ENCODE measurements around the gene USP17L19.
"Not testable (repeated sequence)": the region's sequence is repeated elsewhere in the genome, so short reads cannot be mapped to it uniquely, and the experiment has no call there.

USP17L19 gene

GRCh38 chr4:9253078-9253477 lies at the start of gene USP17L19:
Gene USP17L19, plus strand, starts transcription at chr4:9253378. Its CDS starts 0 bp downstream, at chr4:9253378.
- H3K4me1 ChIP-seq (ENCODE audit: insufficient read depth, poor library complexity, severe bottlenecking); H3K9me3 ChIP-seq (ENCODE audit: severe bottlenecking); H3K36me3 ChIP-seq (ENCODE audit: low read depth); DNase-seq (ENCODE audit: low spot score); H3K27me3 ChIP-seq (ENCODE audit: insufficient read depth, poor library complexity, severe bottlenecking); H3K4me3 ChIP-seq (ENCODE audit: severe bottlenecking); ATAC-seq (ENCODE audit: low read depth); H3K27ac ChIP-seq (ENCODE audit: poor library complexity, severe bottlenecking): not testable (repeated sequence)

DNA sequence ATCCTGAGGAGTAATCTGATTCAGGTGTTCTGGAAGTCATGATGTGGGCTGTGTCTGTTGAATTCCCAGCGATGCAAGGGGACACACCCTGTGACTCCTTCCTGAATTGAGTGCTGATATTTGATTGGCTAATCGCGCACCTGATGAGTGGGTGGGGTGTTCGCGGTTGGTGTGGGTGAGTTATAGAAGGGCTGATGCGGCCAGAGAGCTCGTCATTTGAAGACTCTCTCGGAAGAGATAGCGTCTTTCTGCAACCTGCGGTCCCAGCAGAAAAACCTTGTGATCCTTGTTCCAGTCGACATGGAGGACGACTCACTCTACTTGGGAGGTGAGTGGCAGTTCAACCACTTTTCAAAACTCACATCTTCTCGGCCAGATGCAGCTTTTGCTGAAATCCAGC lies 42.8 kb upstream of the USP17L19 start, which contains the start of gene USP17L10:
Gene USP17L10, plus strand, starts transcription at position 301 of the 400 bp plus-strand sequence. Its CDS starts 0 bp downstream, at position 301.
- not testable (repeated sequence) for H3K36me3 ChIP-seq (ENCODE audit: low read depth); H3K27ac ChIP-seq (ENCODE audit: poor library complexity, severe bottlenecking); H3K4me1 ChIP-seq (ENCODE audit: insufficient read depth, poor library complexity, severe bottlenecking); DNase-seq (ENCODE audit: low spot score); ATAC-seq (ENCODE audit: low read depth); H3K4me3 ChIP-seq (ENCODE audit: severe bottlenecking); H3K27me3 ChIP-seq (ENCODE audit: insufficient read depth, poor library complexity, severe bottlenecking); H3K9me3 ChIP-seq (ENCODE audit: severe bottlenecking)

- not testable (repeated sequence) for H3K36me3 ChIP-seq (ENCODE audit: low read depth); H3K27ac ChIP-seq (ENCODE audit: poor library complexity, severe bottlenecking); H3K4me1 ChIP-seq (ENCODE audit: insufficient read depth, poor library complexity, severe bottlenecking); H3K4me3 ChIP-seq (ENCODE audit: severe bottlenecking); ATAC-seq (ENCODE audit: low read depth); H3K9me3 ChIP-seq (ENCODE audit: severe bottlenecking); H3K27me3 ChIP-seq (ENCODE audit: insufficient read depth, poor library complexity, severe bottlenecking)
- DNase-seq (ENCODE audit: low spot score): peak; percentile 56
Measured at GRCh38 chr4:9214701-9215100, 38.5 kb upstream of the USP17L19 start.

GRCh38 chr4:9215105-9215504 lies 38.1 kb upstream of the USP17L19 start, which contains the start of gene USP17L11:
Gene USP17L11, plus strand, starts transcription at chr4:9215405. Its CDS starts 0 bp downstream, at chr4:9215405.
- DNase-seq (ENCODE audit: low spot score); H3K9me3 ChIP-seq (ENCODE audit: severe bottlenecking); H3K27me3 ChIP-seq (ENCODE audit: insufficient read depth, poor library complexity, severe bottlenecking); H3K27ac ChIP-seq (ENCODE audit: poor library complexity, severe bottlenecking); H3K4me1 ChIP-seq (ENCODE audit: insufficient read depth, poor library complexity, severe bottlenecking); ATAC-seq (ENCODE audit: low read depth); H3K4me3 ChIP-seq (ENCODE audit: severe bottlenecking); H3K36me3 ChIP-seq (ENCODE audit: low read depth): not testable (repeated sequence)

DNA sequence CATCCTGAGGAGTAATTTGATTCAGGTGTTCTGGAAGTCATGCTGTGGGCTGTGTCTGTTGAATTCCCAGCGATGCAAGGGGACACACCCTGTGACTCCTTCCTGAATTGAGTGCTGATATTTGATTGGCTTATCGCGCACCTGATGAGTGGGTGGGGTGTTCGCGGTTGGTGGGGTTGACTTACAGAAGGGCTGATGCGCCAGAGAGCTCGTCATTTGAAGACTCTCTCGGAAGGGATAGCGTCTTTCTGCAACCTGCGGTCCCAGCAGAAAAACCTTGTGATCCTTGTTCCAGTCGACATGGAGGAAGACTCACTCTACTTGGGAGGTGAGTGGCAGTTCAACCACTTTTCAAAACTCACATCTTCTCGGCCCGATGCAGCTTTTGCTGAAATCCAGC lies 33.3 kb upstream of the USP17L19 start, which contains the start of gene USP17L12:
Gene USP17L12, plus strand, starts transcription at position 301 of the 400 bp plus-strand sequence. Its CDS starts 0 bp downstream, at position 301.
- H3K27me3 ChIP-seq (ENCODE audit: insufficient read depth, poor library complexity, severe bottlenecking); H3K27ac ChIP-seq (ENCODE audit: poor library complexity, severe bottlenecking); H3K36me3 ChIP-seq (ENCODE audit: low read depth); H3K4me1 ChIP-seq (ENCODE audit: insufficient read depth, poor library complexity, severe bottlenecking); H3K4me3 ChIP-seq (ENCODE audit: severe bottlenecking); H3K9me3 ChIP-seq (ENCODE audit: severe bottlenecking); ATAC-seq (ENCODE audit: low read depth); DNase-seq (ENCODE audit: low spot score): not testable (repeated sequence)

DNA sequence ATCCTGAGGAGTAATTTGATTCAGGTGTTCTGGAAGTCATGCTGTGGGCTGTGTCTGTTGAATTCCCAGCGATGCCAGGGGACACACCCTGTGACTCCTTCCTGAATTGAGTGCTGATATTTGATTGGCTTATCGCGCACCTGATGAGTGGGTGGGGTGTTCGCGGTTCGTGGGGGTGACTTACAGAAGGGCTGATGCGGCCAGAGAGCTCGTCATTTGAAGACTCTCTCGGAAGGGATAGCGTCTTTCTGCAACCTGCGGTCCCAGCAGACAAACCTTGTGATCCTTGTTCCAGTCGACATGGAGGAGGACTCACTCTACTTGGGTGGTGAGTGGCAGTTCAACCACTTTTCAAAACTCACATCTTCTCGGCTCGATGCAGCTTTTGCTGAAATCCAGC lies 28.6 kb upstream of the USP17L19 start, which contains the start of gene USP17L13:
Gene USP17L13, plus strand, starts transcription at position 301 of the 400 bp plus-strand sequence. Its CDS starts 0 bp downstream, at position 301.
- H3K4me1 ChIP-seq (ENCODE audit: insufficient read depth, poor library complexity, severe bottlenecking); H3K27ac ChIP-seq (ENCODE audit: poor library complexity, severe bottlenecking); H3K27me3 ChIP-seq (ENCODE audit: insufficient read depth, poor library complexity, severe bottlenecking); H3K4me3 ChIP-seq (ENCODE audit: severe bottlenecking); ATAC-seq (ENCODE audit: low read depth); H3K9me3 ChIP-seq (ENCODE audit: severe bottlenecking); DNase-seq (ENCODE audit: low spot score); H3K36me3 ChIP-seq (ENCODE audit: low read depth): not testable (repeated sequence)

DNA sequence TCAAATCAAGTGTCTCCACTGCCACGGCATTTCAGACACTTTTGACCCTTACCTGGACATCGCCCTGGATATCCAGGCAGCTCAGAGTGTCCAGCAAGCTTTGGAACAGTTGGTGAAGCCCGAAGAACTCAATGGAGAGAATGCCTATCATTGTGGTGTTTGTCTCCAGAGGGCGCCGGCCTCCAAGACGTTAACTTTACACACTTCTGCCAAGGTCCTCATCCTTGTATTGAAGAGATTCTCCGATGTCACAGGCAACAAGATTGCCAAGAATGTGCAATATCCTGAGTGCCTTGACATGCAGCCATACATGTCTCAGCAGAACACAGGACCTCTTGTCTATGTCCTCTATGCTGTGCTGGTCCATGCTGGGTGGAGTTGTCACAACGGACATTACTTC lies 22.9 kb upstream of the USP17L19 start:
- H3K27ac ChIP-seq (ENCODE audit: poor library complexity, severe bottlenecking); DNase-seq (ENCODE audit: low spot score); ATAC-seq (ENCODE audit: low read depth); H3K27me3 ChIP-seq (ENCODE audit: insufficient read depth, poor library complexity, severe bottlenecking); H3K9me3 ChIP-seq (ENCODE audit: severe bottlenecking); H3K36me3 ChIP-seq (ENCODE audit: low read depth); H3K4me3 ChIP-seq (ENCODE audit: severe bottlenecking); H3K4me1 ChIP-seq (ENCODE audit: insufficient read depth, poor library complexity, severe bottlenecking): not testable (repeated sequence)

- H3K9me3 ChIP-seq (ENCODE audit: severe bottlenecking): not testable (repeated sequence)
Measured at GRCh38 chr4:9234085-9234484, 19.1 kb upstream of the USP17L19 start, which contains the start of gene USP17L15. Gene USP17L15, plus strand, starts transcription at chr4:9234385. Its CDS starts 0 bp downstream, at chr4:9234385.

DNA sequence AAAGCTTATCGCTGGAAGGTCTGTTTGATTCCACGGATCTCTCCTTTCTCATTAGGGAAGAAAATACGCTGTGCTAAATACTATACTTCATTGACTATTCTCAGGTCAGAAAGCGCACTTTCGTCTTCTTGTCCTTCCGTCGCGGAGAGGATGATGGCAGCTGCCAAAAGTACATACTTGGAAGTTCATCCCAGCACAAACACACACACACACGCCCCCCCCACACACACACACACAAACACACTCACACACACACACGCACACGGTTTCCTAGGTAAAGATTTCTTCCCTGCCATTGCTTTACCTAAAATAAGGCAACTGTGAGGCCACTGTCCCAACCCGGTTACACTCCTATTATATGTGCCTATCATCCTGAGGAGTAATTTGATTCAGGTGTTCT lies 14.7 kb upstream of the USP17L19 start:
- H3K4me3 ChIP-seq (ENCODE audit: severe bottlenecking); H3K27me3 ChIP-seq (ENCODE audit: insufficient read depth, poor library complexity, severe bottlenecking); H3K27ac ChIP-seq (ENCODE audit: poor library complexity, severe bottlenecking); H3K36me3 ChIP-seq (ENCODE audit: low read depth); H3K9me3 ChIP-seq (ENCODE audit: severe bottlenecking); ATAC-seq (ENCODE audit: low read depth); H3K4me1 ChIP-seq (ENCODE audit: insufficient read depth, poor library complexity, severe bottlenecking): not testable (repeated sequence)
- DNase-seq (ENCODE audit: low spot score): peak; percentile 87

More at GRCh38 chr4:9234085-9234484, 19.1 kb upstream of the USP17L19 start, which contains the start of gene USP17L15:
- H3K4me3 ChIP-seq (ENCODE audit: severe bottlenecking); H3K27ac ChIP-seq (ENCODE audit: poor library complexity, severe bottlenecking); DNase-seq (ENCODE audit: low spot score); H3K36me3 ChIP-seq (ENCODE audit: low read depth); H3K4me1 ChIP-seq (ENCODE audit: insufficient read depth, poor library complexity, severe bottlenecking); ATAC-seq (ENCODE audit: low read depth); H3K27me3 ChIP-seq (ENCODE audit: insufficient read depth, poor library complexity, severe bottlenecking): not testable (repeated sequence)

- not testable (repeated sequence) for H3K27me3 ChIP-seq (ENCODE audit: insufficient read depth, poor library complexity, severe bottlenecking); H3K9me3 ChIP-seq (ENCODE audit: severe bottlenecking); H3K27ac ChIP-seq (ENCODE audit: poor library complexity, severe bottlenecking); ATAC-seq (ENCODE audit: low read depth); DNase-seq (ENCODE audit: low spot score); H3K4me1 ChIP-seq (ENCODE audit: insufficient read depth, poor library complexity, severe bottlenecking); H3K36me3 ChIP-seq (ENCODE audit: low read depth); H3K4me3 ChIP-seq (ENCODE audit: severe bottlenecking)
Measured at GRCh38 chr4:9243579-9243978, 9.6 kb upstream of the USP17L19 start, which contains the start of gene USP17L17. Gene USP17L17, plus strand, starts transcription at chr4:9243879. Its CDS starts 0 bp downstream, at chr4:9243879.

DNA sequence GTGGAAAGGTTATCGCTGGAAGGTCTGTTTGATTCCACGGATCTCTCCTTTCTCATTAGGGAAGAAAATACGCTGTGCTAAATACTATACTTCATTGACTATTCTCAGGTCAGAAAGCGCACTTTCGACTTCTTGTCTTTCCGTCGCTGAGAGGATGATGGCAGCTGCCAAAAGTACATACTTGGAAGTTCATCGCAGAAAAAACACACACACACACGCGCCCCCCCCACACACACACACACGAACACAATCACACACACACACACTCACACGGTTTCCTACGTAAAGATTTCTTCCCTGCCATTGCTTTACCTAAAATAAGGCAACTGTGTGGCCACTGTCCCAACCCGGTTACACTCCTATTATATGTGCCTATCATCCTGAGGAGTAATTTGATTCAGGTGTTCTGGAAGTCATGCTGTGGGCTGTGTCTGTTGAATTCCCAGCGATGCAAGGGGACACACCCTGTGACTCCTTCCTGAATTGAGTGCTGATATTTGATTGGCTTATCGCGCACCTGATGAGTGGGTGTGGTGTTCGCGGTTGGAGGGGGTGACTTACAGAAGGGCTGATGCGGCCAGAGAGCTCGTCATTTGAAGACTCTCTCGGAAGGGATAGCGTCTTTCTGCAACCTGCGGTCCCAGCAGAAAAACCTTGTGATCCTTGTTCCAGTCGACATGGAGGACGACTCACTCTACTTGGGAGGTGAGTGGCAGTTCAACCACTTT lies 5.1 kb upstream of the USP17L19 start, which contains the start of gene USP17L18:
Gene USP17L18, plus strand, starts transcription at position 678 of the 728 bp plus-strand sequence. Its CDS starts 0 bp downstream, at position 678.
- ATAC-seq (ENCODE audit: low read depth); H3K4me1 ChIP-seq (ENCODE audit: insufficient read depth, poor library complexity, severe bottlenecking); H3K27ac ChIP-seq (ENCODE audit: poor library complexity, severe bottlenecking); H3K36me3 ChIP-seq (ENCODE audit: low read depth); H3K27me3 ChIP-seq (ENCODE audit: insufficient read depth, poor library complexity, severe bottlenecking); H3K9me3 ChIP-seq (ENCODE audit: severe bottlenecking); H3K4me3 ChIP-seq (ENCODE audit: severe bottlenecking): not testable (repeated sequence)
- peak; percentile 10 for DNase-seq (ENCODE audit: low spot score)

Data from RWPE2 (cell line).